Prostate gland (tissue), 2 donors: Measurements from ENCODE around the gene MGRN1. TPM values are rescaled to one million over a fixed set of nuclear protein-coding genes. Genes with fewer than 3 reads are reported as not detected.

Source experiments
- DNase-seq: peaks from one replicate; pipeline ENCODE4 v3.0.0-alpha.2; 2019; ENCODE audit warnings: low spot score
- H3K27ac ChIP-seq, 2 donors: fragments of 200-600 bp; sonication (generic); 2 replicates each; pipeline ENCODE4 v1.5.1; 2017 to 2019
- H3K27me3 ChIP-seq: fragments of 200-600 bp; sonication (generic); replicated peaks from 2 replicates; pipeline ENCODE4 v1.5.1; 2019; ENCODE audit not compliant: insufficient read depth
- H3K36me3 ChIP-seq, 2 donors: fragments of 200-600 bp; sonication (generic); 1 replicate in 1 of 2; 2 replicates in 1 of 2; pipeline versions ENCODE4 v1.5.1 to v1.8.1; 2017 to 2019
- H3K4me1 ChIP-seq: fragments of 200-600 bp; sonication (generic); replicated peaks from 2 replicates; pipeline ENCODE4 v1.5.1; 2019
- H3K4me3 ChIP-seq, 2 donors: fragments of 200-600 bp; sonication (generic); 2 replicates each; pipeline ENCODE4 v1.5.1; 2017 to 2019
- H3K9me3 ChIP-seq: fragments of 200-600 bp; sonication (generic); 2 replicates; pipeline ENCODE4 v1.5.1; 2017
- CTCF ChIP-seq, 4 experiments: fragments of 200-600 bp in 2 of 4; fragments of 450-650 bp in 2 of 4; sonication (generic) in 2 of 4; IDR thresholded peaks; 1 replicate in 3 of 4; 2 replicates in 1 of 4; pipeline ENCODE4 v1.5.1; 2016 to 2019; ENCODE audit warnings: antibody characterized with exemption in 4 of 4, mild to moderate bottlenecking in 2 of 4, moderate library complexity in 2 of 4
- POLR2A ChIP-seq: fragments of 450-650 bp; IDR thresholded peaks from one replicate; pipeline ENCODE4 v1.6.1; 2016; ENCODE audit warnings: antibody characterized with exemption, mild to moderate bottlenecking
- POLR2AphosphoS5 ChIP-seq: sonication (generic); formaldehyde crosslinking; IDR thresholded peaks from one replicate; pipeline ENCODE4 v1.6.1; 2017; ENCODE audit warnings: antibody characterized with exemption
- WGBS: methylation state at CpG from one replicate; pipeline ENCODE4 v1.1.5; 2018; 5-methylcytosine and 5-hydroxymethylcytosine counted together
- intact Hi-C: fragments of 100-400 bp; cut with DNase I; formaldehyde crosslinking; loops from one replicate; pipeline ENCODE4 v1.14.2; 2022
- total RNA-seq, 2 donors: library from RNA; depleted of rRNA; stranded (reverse); fragments of >200 nt; gene quantifications; one replicate each; pipeline ENCODE4 v1.1.0, GENCODE V29; 2016

Gene MGRN1
- total RNA-seq, 2 donors from 2014 or later: 59.6 to 101 TPM

GRCh38 chr16:4663777-4664465 is 39.3 kb downstream of the MGRN1 start:
- no peak overlapping the region for H3K27ac ChIP-seq
- H3K9me3 ChIP-seq: no peaks in the 10 kb centered on the region
- H3K4me3 ChIP-seq: no peak overlapping the region
- peaks cover 0 to 12% of the 10 kb centered on the region in 2 donors for H3K36me3 ChIP-seq
- DNase-seq: no peak
- peaks cover 1% of the 10 kb centered on the region for H3K4me1 ChIP-seq
- intact Hi-C loops: no loop called here
- H3K27me3 ChIP-seq: no peaks in the 10 kb centered on the region
- WGBS: 74% methylated on average over 25 of the region's 25 CpGs
- no peak for TF ChIP-seq CTCF (IDR thresholded peaks at IDR 0.05)
- no peak for TF ChIP-seq POLR2A
- no peak for TF ChIP-seq POLR2AphosphoS5

- DNase-seq: no peak
- intact Hi-C loops: no loop called here
- Histone ChIP-seq H3K36me3 (peaks cover 0 to 12% of the 10 kb centered on the region in 2 donors), H3K27ac (no peak overlapping the region), H3K4me1 (peaks cover 3% of the 10 kb centered on the region), H3K4me3 (no peak overlapping the region), H3K27me3 (no peaks in the 10 kb centered on the region), H3K9me3 (no peaks in the 10 kb centered on the region)
- TF ChIP-seq CTCF (IDR thresholded peaks at IDR 0.05): no peak
- TF ChIP-seq POLR2A: no peak
- TF ChIP-seq POLR2AphosphoS5: no peak
- WGBS: 43% methylated on average over 26 of the region's 26 CpGs
Observed at GRCh38 chr16:4664538-4665418, 40.2 kb downstream of the MGRN1 start.

GRCh38 chr16:4666537-4667202 is 42.0 kb downstream of the MGRN1 start:
- peaks cover 3% of the 10 kb centered on the region for H3K4me1 ChIP-seq
- DNase-seq: no peak
- 89% methylated on average over 20 of the region's 20 CpGs for WGBS
- no peaks in the 10 kb centered on the region for H3K27me3 ChIP-seq
- H3K27ac ChIP-seq: no peak overlapping the region
- H3K9me3 ChIP-seq: no peaks in the 10 kb centered on the region
- peaks cover 0 to 12% of the 10 kb centered on the region in 2 donors for H3K36me3 ChIP-seq
- TF ChIP-seq POLR2A (no peak), POLR2AphosphoS5 (no peak), CTCF (IDR thresholded peaks at IDR 0.05) (no peak)
- intact Hi-C loops: no loop called here
- no peak overlapping the region for H3K4me3 ChIP-seq

- Histone ChIP-seq H3K9me3 (no peaks in the 10 kb centered on the region), H3K4me1 (peaks cover 3% of the 10 kb centered on the region), H3K36me3 (peaks cover 0 to 12% of the 10 kb centered on the region in 2 donors), H3K27me3 (no peaks in the 10 kb centered on the region), H3K4me3 (no peak overlapping the region), H3K27ac (no peak overlapping the region)
- TF ChIP-seq POLR2AphosphoS5 (no peak), CTCF (IDR thresholded peaks at IDR 0.05) (no peak), POLR2A (no peak)
- WGBS: 88% methylated on average over 20 of the region's 20 CpGs
- intact Hi-C loops: no loop called here
- no peak for DNase-seq
Observed at GRCh38 chr16:4667203-4667963, 42.8 kb downstream of the MGRN1 start.
